ENCODE measurements around the gene SENP5.
"Not testable (repeated sequence)": the region's sequence is repeated elsewhere in the genome, so short reads cannot be mapped to it uniquely, and the experiment has no call there.

SENP5 gene

GRCh38 chr3:196942915-196943277 is 75.2 kb downstream of the SENP5 start:
- H3K9me3 ChIP-seq (ENCODE audit: control insufficient read depth in 1 of 2, low read length in 2 of 2) = no peaks in the 10 kb centered on the region
- peak overlapping the region; percentile 74 for H3K27ac ChIP-seq (ENCODE audit: low read length)
- no peaks in the 10 kb centered on the region for H3K27me3 ChIP-seq (ENCODE audit: low read depth, low read length)
- H3K36me3 ChIP-seq (ENCODE audit: control insufficient read depth in 1 of 2, insufficient read depth in 2 of 2, low read length in 2 of 2) = peaks cover 15 to 26% of the 10 kb centered on the region in 2 donors
- peak overlapping the region; percentile 99 for H3K4me3 ChIP-seq (ENCODE audit: low read depth in 1 of 2, low read length in 2 of 2)
- peaks cover 8 to 25% of the 10 kb centered on the region in 2 donors for H3K4me1 ChIP-seq (ENCODE audit: control insufficient read depth in 1 of 2, insufficient read depth in 2 of 2, low read length in 2 of 2)

- Histone ChIP-seq H3K4me1 (ENCODE audit: control insufficient read depth in 1 of 2, insufficient read depth in 2 of 2, low read length in 2 of 2) (peaks cover 8 to 25% of the 10 kb centered on the region in 2 donors), H3K36me3 (ENCODE audit: control insufficient read depth in 1 of 2, insufficient read depth in 2 of 2, low read length in 2 of 2) (peaks cover 2 to 12% of the 10 kb centered on the region in 2 donors)
- H3K9me3 ChIP-seq (ENCODE audit: control insufficient read depth in 1 of 2, low read length in 2 of 2); H3K4me3 ChIP-seq (ENCODE audit: low read depth in 1 of 2, low read length in 2 of 2); H3K27me3 ChIP-seq (ENCODE audit: low read depth, low read length); H3K27ac ChIP-seq (ENCODE audit: low read length): not testable (repeated sequence)
Observed at GRCh38 chr3:196944037-196944790, 76.5 kb downstream of the SENP5 start.

- no peaks in the 10 kb centered on the region for H3K27me3 ChIP-seq (ENCODE audit: low read depth, low read length)
- peaks cover 0 to 10% of the 10 kb centered on the region in 2 donors for H3K36me3 ChIP-seq (ENCODE audit: control insufficient read depth in 1 of 2, insufficient read depth in 2 of 2, low read length in 2 of 2)
- no peaks in the 10 kb centered on the region for H3K9me3 ChIP-seq (ENCODE audit: control insufficient read depth in 1 of 2, low read length in 2 of 2)
- no peak overlapping the region for H3K27ac ChIP-seq (ENCODE audit: low read length)
- H3K4me1 ChIP-seq (ENCODE audit: control insufficient read depth in 1 of 2, insufficient read depth in 2 of 2, low read length in 2 of 2) = peaks cover 8 to 10% of the 10 kb centered on the region in 2 donors
- no peak overlapping the region for H3K4me3 ChIP-seq (ENCODE audit: low read depth in 1 of 2, low read length in 2 of 2)
Observed at GRCh38 chr3:196947136-196947859, 79.6 kb downstream of the SENP5 start.

- no peaks in the 10 kb centered on the region for H3K27me3 ChIP-seq (ENCODE audit: low read depth, low read length)
- H3K36me3 ChIP-seq (ENCODE audit: control insufficient read depth in 1 of 2, insufficient read depth in 2 of 2, low read length in 2 of 2) = peaks cover 0 to 10% of the 10 kb centered on the region in 2 donors
- H3K4me1 ChIP-seq (ENCODE audit: control insufficient read depth in 1 of 2, insufficient read depth in 2 of 2, low read length in 2 of 2) = peaks cover 8 to 10% of the 10 kb centered on the region in 2 donors
- no peak overlapping the region for H3K27ac ChIP-seq (ENCODE audit: low read length)
- H3K4me3 ChIP-seq (ENCODE audit: low read depth in 1 of 2, low read length in 2 of 2) = no peak overlapping the region
- no peaks in the 10 kb centered on the region for H3K9me3 ChIP-seq (ENCODE audit: control insufficient read depth in 1 of 2, low read length in 2 of 2)
Observed at GRCh38 chr3:196947860-196948441, 80.2 kb downstream of the SENP5 start.

- no peaks in the 10 kb centered on the region for H3K27me3 ChIP-seq (ENCODE audit: low read depth, low read length)
- no peak overlapping the region for H3K4me3 ChIP-seq (ENCODE audit: low read depth in 1 of 2, low read length in 2 of 2)
- peaks cover 0 to 10% of the 10 kb centered on the region in 2 donors for H3K36me3 ChIP-seq (ENCODE audit: control insufficient read depth in 1 of 2, insufficient read depth in 2 of 2, low read length in 2 of 2)
- peaks cover 2 to 3% of the 10 kb centered on the region in 2 donors for H3K4me1 ChIP-seq (ENCODE audit: control insufficient read depth in 1 of 2, insufficient read depth in 2 of 2, low read length in 2 of 2)
- H3K9me3 ChIP-seq (ENCODE audit: control insufficient read depth in 1 of 2, low read length in 2 of 2) = no peaks in the 10 kb centered on the region
- H3K27ac ChIP-seq (ENCODE audit: low read length) = no peak overlapping the region
Observed at GRCh38 chr3:196948442-196949284, 80.9 kb downstream of the SENP5 start.

- H3K27me3 ChIP-seq (ENCODE audit: low read depth, low read length) = no peaks in the 10 kb centered on the region
- H3K9me3 ChIP-seq (ENCODE audit: control insufficient read depth in 1 of 2, low read length in 2 of 2) = no peaks in the 10 kb centered on the region
- H3K4me1 ChIP-seq (ENCODE audit: control insufficient read depth in 1 of 2, insufficient read depth in 2 of 2, low read length in 2 of 2) = no peaks in the 10 kb centered on the region
- H3K27ac ChIP-seq (ENCODE audit: low read length) = no peak overlapping the region
- H3K4me3 ChIP-seq (ENCODE audit: low read depth in 1 of 2, low read length in 2 of 2) = no peak overlapping the region
- H3K36me3 ChIP-seq (ENCODE audit: control insufficient read depth in 1 of 2, insufficient read depth in 2 of 2, low read length in 2 of 2) = peaks cover 0 to 10% of the 10 kb centered on the region in 2 donors
Observed at GRCh38 chr3:196949285-196949619, 81.5 kb downstream of the SENP5 start.

- peaks cover 0 to 10% of the 10 kb centered on the region in 2 donors for H3K36me3 ChIP-seq (ENCODE audit: control insufficient read depth in 1 of 2, insufficient read depth in 2 of 2, low read length in 2 of 2)
- H3K27me3 ChIP-seq (ENCODE audit: low read depth, low read length) = no peaks in the 10 kb centered on the region
- H3K4me1 ChIP-seq (ENCODE audit: control insufficient read depth in 1 of 2, insufficient read depth in 2 of 2, low read length in 2 of 2) = no peaks in the 10 kb centered on the region
- no peak overlapping the region for H3K27ac ChIP-seq (ENCODE audit: low read length)
- no peak overlapping the region for H3K4me3 ChIP-seq (ENCODE audit: low read depth in 1 of 2, low read length in 2 of 2)
- no peaks in the 10 kb centered on the region for H3K9me3 ChIP-seq (ENCODE audit: control insufficient read depth in 1 of 2, low read length in 2 of 2)
Observed at GRCh38 chr3:196949750-196950149, 82.0 kb downstream of the SENP5 start.

- Histone ChIP-seq H3K36me3 (ENCODE audit: control insufficient read depth in 1 of 2, insufficient read depth in 2 of 2, low read length in 2 of 2) (peaks cover 0 to 10% of the 10 kb centered on the region in 2 donors), H3K9me3 (ENCODE audit: control insufficient read depth in 1 of 2, low read length in 2 of 2) (no peaks in the 10 kb centered on the region), H3K4me3 (ENCODE audit: low read depth in 1 of 2, low read length in 2 of 2) (no peak overlapping the region), H3K27me3 (ENCODE audit: low read depth, low read length) (no peaks in the 10 kb centered on the region), H3K4me1 (ENCODE audit: control insufficient read depth in 1 of 2, insufficient read depth in 2 of 2, low read length in 2 of 2) (no peaks in the 10 kb centered on the region), H3K27ac (ENCODE audit: low read length) (no peak overlapping the region)
Observed at GRCh38 chr3:196951371-196951770, 83.7 kb downstream of the SENP5 start.

- Histone ChIP-seq H3K27ac (ENCODE audit: low read length) (no peak overlapping the region), H3K4me3 (ENCODE audit: low read depth in 1 of 2, low read length in 2 of 2) (no peak overlapping the region), H3K4me1 (ENCODE audit: control insufficient read depth in 1 of 2, insufficient read depth in 2 of 2, low read length in 2 of 2) (no peaks in the 10 kb centered on the region), H3K27me3 (ENCODE audit: low read depth, low read length) (no peaks in the 10 kb centered on the region), H3K36me3 (ENCODE audit: control insufficient read depth in 1 of 2, insufficient read depth in 2 of 2, low read length in 2 of 2) (peaks cover 0 to 10% of the 10 kb centered on the region in 2 donors), H3K9me3 (ENCODE audit: control insufficient read depth in 1 of 2, low read length in 2 of 2) (no peaks in the 10 kb centered on the region)
Observed at GRCh38 chr3:196954832-196955231, 87.1 kb downstream of the SENP5 start.

GRCh38 chr3:196962108-196962929 is 94.6 kb downstream of the SENP5 start:
- Histone ChIP-seq H3K9me3 (ENCODE audit: control insufficient read depth in 1 of 2, low read length in 2 of 2) (no peaks in the 10 kb centered on the region), H3K27me3 (ENCODE audit: low read depth, low read length) (no peaks in the 10 kb centered on the region), H3K36me3 (ENCODE audit: control insufficient read depth in 1 of 2, insufficient read depth in 2 of 2, low read length in 2 of 2) (no peaks in the 10 kb centered on the region), H3K4me1 (ENCODE audit: control insufficient read depth in 1 of 2, insufficient read depth in 2 of 2, low read length in 2 of 2) (peaks cover 0 to 2% of the 10 kb centered on the region in 2 donors), H3K4me3 (ENCODE audit: low read depth in 1 of 2, low read length in 2 of 2) (no peak overlapping the region), H3K27ac (ENCODE audit: low read length) (no peak overlapping the region)
